ENCODE results near the gene APOO. TPM values are rescaled to one million over a fixed set of nuclear protein-coding genes. Genes with fewer than 3 reads are reported as not detected.
"Not testable (repeated sequence)": the region's sequence is repeated elsewhere in the genome, so short reads cannot be mapped to it uniquely, and the experiment has no call there.

Gene APOO
- total RNA-seq, 1 experiment from 2014 or later: 95.3 TPM

DNA sequence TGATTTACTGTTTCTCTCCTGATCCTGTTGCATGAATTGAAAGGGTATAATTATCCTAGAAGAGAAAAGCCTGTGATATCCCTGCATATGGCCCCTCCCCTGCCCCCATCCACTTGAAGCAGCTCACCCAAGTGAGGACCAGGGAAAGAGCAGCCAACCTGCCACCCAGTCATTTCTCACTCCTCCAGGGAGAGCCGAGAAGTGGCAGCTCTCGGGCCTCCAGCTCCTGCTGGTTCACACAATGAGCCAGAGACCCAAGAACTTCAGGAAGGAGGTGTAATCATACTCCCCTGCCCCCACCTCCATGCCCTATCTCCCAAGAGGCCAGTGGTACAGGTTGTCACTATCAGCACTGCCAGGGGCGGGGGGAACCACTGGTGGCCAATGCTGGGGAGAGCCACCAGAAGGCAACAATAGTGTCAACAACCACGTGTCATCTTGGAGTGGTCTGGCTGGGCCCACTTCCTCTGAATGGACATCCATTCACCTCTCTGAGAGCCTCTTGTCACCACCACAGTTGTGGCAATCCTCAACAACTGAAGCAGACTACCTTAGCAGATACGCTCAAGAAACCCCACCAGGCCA is 42.9 kb downstream of the APOO start:
- no peaks in the 10 kb centered on the region for H3K79me2 ChIP-seq (ENCODE audit: insufficient read depth, low read length)
- Mint-ChIP-seq H3K36me3 (ENCODE audit: insufficient read depth in 1 of 3, low read depth in 3 of 3) (peaks cover 15 to 42% (median 40%) of the 10 kb centered on the region in 3 experiments; a peak in 6 of 7 replicates), H3K27ac (no peak overlapping the region; a peak in 1 of 7 replicates), H3K4me1 (no peaks in the 10 kb centered on the region), H3K27me3 (ENCODE audit: low read depth) (no peaks in the 10 kb centered on the region), H3K9me3 (no peaks in the 10 kb centered on the region), H3K4me3 (no peak overlapping the region)
- H4K8ac ChIP-seq (replicated peaks; ENCODE audit: insufficient read length, low read depth, low read length): no peak overlapping the region
- no peak overlapping the region for H3K9ac ChIP-seq (ENCODE audit: extremely low read depth, insufficient read length, low read length)
- DNase-seq: no peak
- no peak overlapping the region for H3K4me2 ChIP-seq (ENCODE audit: insufficient read depth, insufficient read length, low read length)
- no peak overlapping the region for H4K5ac ChIP-seq (ENCODE audit: insufficient read length, low read depth, low read length)
- no peaks in the 10 kb centered on the region for H3K4me1 ChIP-seq (ENCODE audit: insufficient read depth, low read length)
- TF ChIP-seq, protein P1, sequence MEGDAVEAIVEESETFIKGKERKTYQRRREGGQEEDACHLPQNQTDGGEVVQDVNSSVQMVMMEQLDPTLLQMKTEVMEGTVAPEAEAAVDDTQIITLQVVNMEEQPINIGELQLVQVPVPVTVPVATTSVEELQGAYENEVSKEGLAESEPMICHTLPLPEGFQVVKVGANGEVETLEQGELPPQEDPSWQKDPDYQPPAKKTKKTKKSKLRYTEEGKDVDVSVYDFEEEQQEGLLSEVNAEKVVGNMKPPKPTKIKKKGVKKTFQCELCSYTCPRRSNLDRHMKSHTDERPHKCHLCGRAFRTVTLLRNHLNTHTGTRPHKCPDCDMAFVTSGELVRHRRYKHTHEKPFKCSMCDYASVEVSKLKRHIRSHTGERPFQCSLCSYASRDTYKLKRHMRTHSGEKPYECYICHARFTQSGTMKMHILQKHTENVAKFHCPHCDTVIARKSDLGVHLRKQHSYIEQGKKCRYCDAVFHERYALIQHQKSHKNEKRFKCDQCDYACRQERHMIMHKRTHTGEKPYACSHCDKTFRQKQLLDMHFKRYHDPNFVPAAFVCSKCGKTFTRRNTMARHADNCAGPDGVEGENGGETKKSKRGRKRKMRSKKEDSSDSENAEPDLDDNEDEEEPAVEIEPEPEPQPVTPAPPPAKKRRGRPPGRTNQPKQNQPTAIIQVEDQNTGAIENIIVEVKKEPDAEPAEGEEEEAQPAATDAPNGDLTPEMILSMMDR (conservative IDR thresholded peaks at IDR 0.05): no peak
- no peak overlapping the region for H3K14ac ChIP-seq (ENCODE audit: insufficient read depth, low read length)
- H3K9me3 ChIP-seq (ENCODE audit: control insufficient read depth, low read depth, low read length): no peaks in the 10 kb centered on the region
- H2AFZ ChIP-seq (ENCODE audit: low read length): no peak overlapping the region
- H2BK120ac ChIP-seq (ENCODE audit: low read depth, low read length, poor library complexity, severe bottlenecking): no peak overlapping the region
- H3K4ac ChIP-seq (ENCODE audit: low read depth, low read length): no peak overlapping the region
- H3K79me1 ChIP-seq (ENCODE audit: insufficient read depth, low read depth, low read length, poor library complexity, severe bottlenecking): no peaks in the 10 kb centered on the region
- H3K27ac ChIP-seq (ENCODE audit: insufficient read length, low read depth, low read length): no peak overlapping the region
- H2BK20ac ChIP-seq (ENCODE audit: low read depth, low read length, poor library complexity, severe bottlenecking): no peak overlapping the region
- H2BK12ac ChIP-seq (ENCODE audit: insufficient read length, low read depth, low read length): no peak overlapping the region
- peaks cover 2% of the 10 kb centered on the region for H3K23me2 ChIP-seq (ENCODE audit: insufficient read length, low read depth, low read length, poor library complexity, severe bottlenecking)
- H2BK5ac ChIP-seq (ENCODE audit: insufficient read length, low read length): no peak overlapping the region
- H2AK5ac ChIP-seq (ENCODE audit: insufficient read length, low read length): no peak overlapping the region
- H3T11ph ChIP-seq (ENCODE audit: low read length): no peak overlapping the region
- WGBS (ENCODE audit: extremely low coverage, insufficient read length, low lambda C conversion rate): no CpG with 5 or more reads among the region's 5 CpGs
- no peak overlapping the region for H3K18ac ChIP-seq (ENCODE audit: insufficient read length, low read depth, low read length)
- H4K91ac ChIP-seq (ENCODE audit: insufficient read length, low read depth, low read length): no peak overlapping the region
- H4K20me1 ChIP-seq (ENCODE audit: control insufficient read depth, insufficient read depth, insufficient read length): no peaks in the 10 kb centered on the region
- H2BK15ac ChIP-seq (ENCODE audit: low read depth, low read length): no peak overlapping the region
- H3K27me3 ChIP-seq (ENCODE audit: insufficient read depth, low read length): no peaks in the 10 kb centered on the region
- no peak overlapping the region for H3K23ac ChIP-seq (ENCODE audit: insufficient read length, low read depth, low read length)
- H3K56ac ChIP-seq (ENCODE audit: insufficient read length, low read depth, low read length): no peak overlapping the region

DNA sequence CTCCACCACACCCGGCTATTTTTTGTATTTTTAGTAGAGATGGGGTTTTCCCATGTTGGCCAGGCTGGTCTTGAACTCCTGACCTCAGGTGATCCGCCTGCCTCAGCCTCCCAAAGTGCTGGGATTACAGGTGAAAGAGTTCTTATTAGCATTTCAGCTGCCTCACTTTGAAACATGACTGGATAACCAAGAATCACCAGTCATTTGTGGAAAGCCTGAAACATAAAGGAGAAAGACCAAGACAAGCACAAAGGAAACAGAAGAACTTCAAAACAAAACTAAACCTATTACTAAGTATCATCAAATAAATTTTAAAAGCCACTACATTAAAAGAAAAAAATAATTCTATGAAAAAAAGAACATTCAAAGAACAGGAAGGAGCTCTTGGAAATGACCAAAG is 45.8 kb downstream of the APOO start:
- H3T11ph ChIP-seq (ENCODE audit: low read length); H4K20me1 ChIP-seq (ENCODE audit: control insufficient read depth, insufficient read depth, insufficient read length); H3K9me3 ChIP-seq (ENCODE audit: control insufficient read depth, low read depth, low read length); H3K23ac ChIP-seq (ENCODE audit: insufficient read length, low read depth, low read length); H3K56ac ChIP-seq (ENCODE audit: insufficient read length, low read depth, low read length); H3K18ac ChIP-seq (ENCODE audit: insufficient read length, low read depth, low read length); H2BK5ac ChIP-seq (ENCODE audit: insufficient read length, low read length); H3K4ac ChIP-seq (ENCODE audit: low read depth, low read length); H2AK5ac ChIP-seq (ENCODE audit: insufficient read length, low read length); H3K9ac ChIP-seq (ENCODE audit: extremely low read depth, insufficient read length, low read length); H3K4me1 Mint-ChIP-seq; H3K4me3 Mint-ChIP-seq; H4K8ac ChIP-seq (replicated peaks; ENCODE audit: insufficient read length, low read depth, low read length); H2BK12ac ChIP-seq (ENCODE audit: insufficient read length, low read depth, low read length); H3K9me3 Mint-ChIP-seq; H3K23me2 ChIP-seq (ENCODE audit: insufficient read length, low read depth, low read length, poor library complexity, severe bottlenecking); H3K27me3 ChIP-seq (ENCODE audit: insufficient read depth, low read length); H3K14ac ChIP-seq (ENCODE audit: insufficient read depth, low read length); H2AFZ ChIP-seq (ENCODE audit: low read length); H3K4me1 ChIP-seq (ENCODE audit: insufficient read depth, low read length); H4K5ac ChIP-seq (ENCODE audit: insufficient read length, low read depth, low read length); H2BK15ac ChIP-seq (ENCODE audit: low read depth, low read length); H3K4me2 ChIP-seq (ENCODE audit: insufficient read depth, insufficient read length, low read length); H3K79me1 ChIP-seq (ENCODE audit: insufficient read depth, low read depth, low read length, poor library complexity, severe bottlenecking); H4K91ac ChIP-seq (ENCODE audit: insufficient read length, low read depth, low read length); H3K79me2 ChIP-seq (ENCODE audit: insufficient read depth, low read length); H3K27me3 Mint-ChIP-seq (ENCODE audit: low read depth); H2BK20ac ChIP-seq (ENCODE audit: low read depth, low read length, poor library complexity, severe bottlenecking); DNase-seq; H3K27ac Mint-ChIP-seq; H2BK120ac ChIP-seq (ENCODE audit: low read depth, low read length, poor library complexity, severe bottlenecking); H3K27ac ChIP-seq (ENCODE audit: insufficient read length, low read depth, low read length): not testable (repeated sequence)
- H3K36me3 Mint-ChIP-seq (ENCODE audit: insufficient read depth in 1 of 3, low read depth in 3 of 3): peaks cover 16 to 51% (median 49%) of the 10 kb centered on the region in 3 experiments; a peak in 6 of 7 replicates
- no CpG with 5 or more reads among the region's 2 CpGs for WGBS (ENCODE audit: extremely low coverage, insufficient read length, low lambda C conversion rate)

Data from H9 (cell line).